Neural cell (in vitro differentiated cells): ENCODE results near the gene LRP1-AS.

ENCODE experiments used
- CTCF ChIP-seq: fragments of 450-650 bp; IDR thresholded peaks from 2 replicates; pipeline ENCODE4 v1.5.1; 2014; ENCODE audit warnings: antibody characterized with exemption, mild to moderate bottlenecking, moderate library complexity; ENCODE audit not compliant: poor library complexity, severe bottlenecking
- EZH2 ChIP-seq: fragments of 200-600, 300-800 bp; shearing (Covaris generic), sonication (generic); IDR thresholded peaks from 2 replicates; pipeline ENCODE4 v1.6.1; 2014; ENCODE audit warnings: antibody characterized with exemption, low read length, borderline replicate concordance, mild to moderate bottlenecking; ENCODE audit not compliant: insufficient read depth, poor library complexity, severe bottlenecking

- TF ChIP-seq CTCF (no peak), EZH2 (no peak)
Observed at GRCh38 chr12:57129321-57129842, 18.0 kb downstream of the LRP1-AS start.
